Mammary epithelial cell (primary cell): Measurements from ENCODE around the gene ASB6.

Experiments
- CTCF ChIP-seq, 2 donors: IDR thresholded peaks in 1 of 2; conservative IDR thresholded peaks in 1 of 2; 2 replicates each; pipeline ENCODE4 v1.5.1; 2011 to 2012; ENCODE audit warnings: inconsistent platforms in 2 of 2, low read length in 2 of 2, mild to moderate bottlenecking in 2 of 2, control low read depth in 1 of 2, low read depth in 1 of 2; ENCODE audit not compliant: insufficient read depth in 1 of 2; ENCODE audit errors: extremely low read depth in 1 of 2
- EZH2 ChIP-seq: IDR thresholded peaks from 2 replicates; pipeline ENCODE4 v1.6.1; 2012; ENCODE audit warnings: low read length, inconsistent platforms, borderline replicate concordance

- no peak for TF ChIP-seq CTCF (conservative IDR thresholded peaks at IDR 0.05 in 1 of 2, IDR thresholded peaks at IDR 0.05 in 1 of 2; ENCODE audit: extremely low read depth in 1 of 2, insufficient read depth in 1 of 2, low read depth in 1 of 2, low read length in 2 of 2)
- no peak for TF ChIP-seq EZH2
Observed at GRCh38 chr9:129595903-129596540, 45.9 kb downstream of the ASB6 start.
